ENCODE results near the gene HAPLN2.

Gene HAPLN2

GRCh38 chr1:156591432-156592157 is 27.6 kb upstream of the HAPLN2 start, which contains the start of gene NAXE (continued):
- TF ChIP-seq ZFP69B (tag by site-specific recombination; IDR thresholded peaks at IDR 0.05) = peak; percentile 91
- TF ChIP-seq EGR2 (tag by site-specific recombination; IDR thresholded peaks at IDR 0.05; ENCODE audit: low read depth) = no peak
- peak; percentile 7; the same call in 1 of the 2 replicates for TF ChIP-seq SP7 (tag by site-specific recombination; IDR thresholded peaks at IDR 0.05)
- TF ChIP-seq, protein P1, sequence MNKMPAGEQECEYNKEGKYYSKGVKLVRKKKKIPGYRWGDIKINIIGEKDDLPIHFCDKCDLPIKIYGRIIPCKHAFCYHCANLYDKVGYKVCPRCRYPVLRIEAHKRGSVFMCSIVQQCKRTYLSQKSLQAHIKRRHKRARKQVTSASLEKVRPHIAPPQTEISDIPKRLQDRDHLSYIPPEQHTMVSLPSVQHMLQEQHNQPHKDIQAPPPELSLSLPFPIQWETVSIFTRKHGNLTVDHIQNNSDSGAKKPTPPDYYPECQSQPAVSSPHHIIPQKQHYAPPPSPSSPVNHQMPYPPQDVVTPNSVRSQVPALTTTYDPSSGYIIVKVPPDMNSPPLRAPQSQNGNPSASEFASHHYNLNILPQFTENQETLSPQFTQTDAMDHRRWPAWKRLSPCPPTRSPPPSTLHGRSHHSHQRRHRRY (tag by site-specific recombination; IDR thresholded peaks at IDR 0.05) = no peak
- TF ChIP-seq, protein P2, sequence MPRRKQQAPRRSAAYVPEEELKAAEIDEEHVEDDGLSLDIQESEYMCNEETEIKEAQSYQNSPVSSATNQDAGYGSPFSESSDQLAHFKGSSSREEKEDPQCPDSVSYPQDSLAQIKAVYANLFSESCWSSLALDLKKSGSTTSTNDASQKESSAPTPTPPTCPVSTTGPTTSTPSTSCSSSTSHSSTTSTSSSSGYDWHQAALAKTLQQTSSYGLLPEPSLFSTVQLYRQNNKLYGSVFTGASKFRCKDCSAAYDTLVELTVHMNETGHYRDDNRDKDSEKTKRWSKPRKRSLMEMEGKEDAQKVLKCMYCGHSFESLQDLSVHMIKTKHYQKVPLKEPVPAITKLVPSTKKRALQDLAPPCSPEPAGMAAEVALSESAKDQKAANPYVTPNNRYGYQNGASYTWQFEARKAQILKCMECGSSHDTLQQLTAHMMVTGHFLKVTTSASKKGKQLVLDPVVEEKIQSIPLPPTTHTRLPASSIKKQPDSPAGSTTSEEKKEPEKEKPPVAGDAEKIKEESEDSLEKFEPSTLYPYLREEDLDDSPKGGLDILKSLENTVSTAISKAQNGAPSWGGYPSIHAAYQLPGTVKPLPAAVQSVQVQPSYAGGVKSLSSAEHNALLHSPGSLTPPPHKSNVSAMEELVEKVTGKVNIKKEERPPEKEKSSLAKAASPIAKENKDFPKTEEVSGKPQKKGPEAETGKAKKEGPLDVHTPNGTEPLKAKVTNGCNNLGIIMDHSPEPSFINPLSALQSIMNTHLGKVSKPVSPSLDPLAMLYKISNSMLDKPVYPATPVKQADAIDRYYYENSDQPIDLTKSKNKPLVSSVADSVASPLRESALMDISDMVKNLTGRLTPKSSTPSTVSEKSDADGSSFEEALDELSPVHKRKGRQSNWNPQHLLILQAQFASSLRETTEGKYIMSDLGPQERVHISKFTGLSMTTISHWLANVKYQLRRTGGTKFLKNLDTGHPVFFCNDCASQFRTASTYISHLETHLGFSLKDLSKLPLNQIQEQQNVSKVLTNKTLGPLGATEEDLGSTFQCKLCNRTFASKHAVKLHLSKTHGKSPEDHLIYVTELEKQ (tag by site-specific recombination; IDR thresholded peaks at IDR 0.05; ENCODE audit: borderline replicate concordance) = no peak
- no peak for TF ChIP-seq ZNF311 (tag by site-specific recombination; IDR thresholded peaks at IDR 0.05; ENCODE audit: borderline replicate concordance)
- TF ChIP-seq ZNF510 (tag by site-specific recombination; IDR thresholded peaks at IDR 0.05; ENCODE audit: insufficient replicate concordance) = no peak
- TF ChIP-seq ZNF112 (tag by site-specific recombination; IDR thresholded peaks at IDR 0.05) = no peak
- no peak for TF ChIP-seq ZNF549 (tag by site-specific recombination; IDR thresholded peaks at IDR 0.05)
- TF ChIP-seq AEBP2 (tag by site-specific recombination; IDR thresholded peaks at IDR 0.05; ENCODE audit: borderline replicate concordance) = no peak
- TF ChIP-seq ZNF394 (tag by site-specific recombination; IDR thresholded peaks at IDR 0.05; ENCODE audit: borderline replicate concordance) = no peak
- no peak for TF ChIP-seq ZNF791 (tag by site-specific recombination; IDR thresholded peaks at IDR 0.05)
- TF ChIP-seq, protein P3, sequence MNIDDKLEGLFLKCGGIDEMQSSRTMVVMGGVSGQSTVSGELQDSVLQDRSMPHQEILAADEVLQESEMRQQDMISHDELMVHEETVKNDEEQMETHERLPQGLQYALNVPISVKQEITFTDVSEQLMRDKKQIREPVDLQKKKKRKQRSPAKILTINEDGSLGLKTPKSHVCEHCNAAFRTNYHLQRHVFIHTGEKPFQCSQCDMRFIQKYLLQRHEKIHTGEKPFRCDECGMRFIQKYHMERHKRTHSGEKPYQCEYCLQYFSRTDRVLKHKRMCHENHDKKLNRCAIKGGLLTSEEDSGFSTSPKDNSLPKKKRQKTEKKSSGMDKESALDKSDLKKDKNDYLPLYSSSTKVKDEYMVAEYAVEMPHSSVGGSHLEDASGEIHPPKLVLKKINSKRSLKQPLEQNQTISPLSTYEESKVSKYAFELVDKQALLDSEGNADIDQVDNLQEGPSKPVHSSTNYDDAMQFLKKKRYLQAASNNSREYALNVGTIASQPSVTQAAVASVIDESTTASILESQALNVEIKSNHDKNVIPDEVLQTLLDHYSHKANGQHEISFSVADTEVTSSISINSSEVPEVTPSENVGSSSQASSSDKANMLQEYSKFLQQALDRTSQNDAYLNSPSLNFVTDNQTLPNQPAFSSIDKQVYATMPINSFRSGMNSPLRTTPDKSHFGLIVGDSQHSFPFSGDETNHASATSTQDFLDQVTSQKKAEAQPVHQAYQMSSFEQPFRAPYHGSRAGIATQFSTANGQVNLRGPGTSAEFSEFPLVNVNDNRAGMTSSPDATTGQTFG (tag by site-specific recombination; IDR thresholded peaks at IDR 0.05; ENCODE audit: borderline replicate concordance) = no peak
- TF ChIP-seq KLF7 (tag by site-specific recombination; IDR thresholded peaks at IDR 0.05; ENCODE audit: borderline replicate concordance) = peak; percentile 38; the same call in 1 of the 2 replicates
- TF ChIP-seq HOXC10 (CRISPR knock-in tag; IDR thresholded peaks at IDR 0.05) = no peak
- no peak for TF ChIP-seq ZNF169 (tag by site-specific recombination; IDR thresholded peaks at IDR 0.05)
- TF ChIP-seq, protein P4, sequence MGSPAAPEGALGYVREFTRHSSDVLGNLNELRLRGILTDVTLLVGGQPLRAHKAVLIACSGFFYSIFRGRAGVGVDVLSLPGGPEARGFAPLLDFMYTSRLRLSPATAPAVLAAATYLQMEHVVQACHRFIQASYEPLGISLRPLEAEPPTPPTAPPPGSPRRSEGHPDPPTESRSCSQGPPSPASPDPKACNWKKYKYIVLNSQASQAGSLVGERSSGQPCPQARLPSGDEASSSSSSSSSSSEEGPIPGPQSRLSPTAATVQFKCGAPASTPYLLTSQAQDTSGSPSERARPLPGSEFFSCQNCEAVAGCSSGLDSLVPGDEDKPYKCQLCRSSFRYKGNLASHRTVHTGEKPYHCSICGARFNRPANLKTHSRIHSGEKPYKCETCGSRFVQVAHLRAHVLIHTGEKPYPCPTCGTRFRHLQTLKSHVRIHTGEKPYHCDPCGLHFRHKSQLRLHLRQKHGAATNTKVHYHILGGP (tag by site-specific recombination; IDR thresholded peaks at IDR 0.05) = no peak
- TF ChIP-seq ZNF561 (tag by site-specific recombination; IDR thresholded peaks at IDR 0.05; ENCODE audit: borderline replicate concordance) = 0 out of 2 replicates have a peak, but pooled peaks have one; percentile 38
- TF ChIP-seq, protein P5, sequence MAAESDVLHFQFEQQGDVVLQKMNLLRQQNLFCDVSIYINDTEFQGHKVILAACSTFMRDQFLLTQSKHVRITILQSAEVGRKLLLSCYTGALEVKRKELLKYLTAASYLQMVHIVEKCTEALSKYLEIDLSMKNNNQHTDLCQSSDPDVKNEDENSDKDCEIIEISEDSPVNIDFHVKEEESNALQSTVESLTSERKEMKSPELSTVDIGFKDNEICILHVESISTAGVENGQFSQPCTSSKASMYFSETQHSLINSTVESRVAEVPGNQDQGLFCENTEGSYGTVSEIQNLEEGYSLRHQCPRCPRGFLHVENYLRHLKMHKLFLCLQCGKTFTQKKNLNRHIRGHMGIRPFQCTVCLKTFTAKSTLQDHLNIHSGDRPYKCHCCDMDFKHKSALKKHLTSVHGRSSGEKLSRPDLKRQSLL (tag by site-specific recombination; IDR thresholded peaks at IDR 0.05) = no peak
- peak; percentile 67 for TF ChIP-seq HIC1 (tag by site-specific recombination; IDR thresholded peaks at IDR 0.05)
- TF ChIP-seq ZNF157 (tag by site-specific recombination; IDR thresholded peaks at IDR 0.05) = no peak
- peak; percentile 89 for TF ChIP-seq ZNF600 (tag by site-specific recombination; IDR thresholded peaks at IDR 0.05)
- TF ChIP-seq ZNF23 (tag by site-specific recombination; IDR thresholded peaks at IDR 0.05; ENCODE audit: borderline replicate concordance) = no peak
- no peak for TF ChIP-seq SCRT1 (tag by site-specific recombination; IDR thresholded peaks at IDR 0.05; ENCODE audit: borderline replicate concordance)
- TF ChIP-seq ZNF366 (tag by site-specific recombination; conservative IDR thresholded peaks at IDR 0.05) = no peak
